Inflammatory macrophage (primary cell): Measurements from ENCODE around the gene ELMO1.

ENCODE experiments used
- DNase-seq, 2 donors: peaks; one replicate each; pipeline ENCODE4 v3.0.0-alpha.2; 2020 to 2022

Gene ELMO1

GRCh38 chr7:37408291-37409228 is 40.1 kb downstream of the ELMO1 start:
- peak; percentile 40 for DNase-seq

- DNase-seq: no peak
Measured at GRCh38 chr7:37405603-37406122, 43.0 kb downstream of the ELMO1 start.

DNA sequence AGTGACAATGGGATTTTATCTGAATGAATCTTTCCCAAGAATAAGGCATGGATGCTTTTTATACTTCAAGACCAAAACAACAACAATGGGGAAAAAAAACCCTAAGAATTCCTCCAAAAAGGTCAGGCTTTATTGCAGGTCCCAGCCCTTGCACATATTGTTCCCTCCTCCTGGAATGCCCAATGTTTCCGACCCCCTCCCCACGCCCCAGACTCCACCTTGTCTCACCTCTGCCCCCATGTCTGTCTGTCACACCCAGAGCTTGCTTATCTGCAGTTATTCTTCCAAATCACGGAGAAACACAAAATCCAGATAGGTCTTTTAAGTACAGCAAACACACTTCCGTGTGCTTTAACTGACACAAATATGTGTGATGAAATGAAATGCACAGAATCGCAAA is 43.5 kb downstream of the ELMO1 start:
- DNase-seq: no peak

DNA sequence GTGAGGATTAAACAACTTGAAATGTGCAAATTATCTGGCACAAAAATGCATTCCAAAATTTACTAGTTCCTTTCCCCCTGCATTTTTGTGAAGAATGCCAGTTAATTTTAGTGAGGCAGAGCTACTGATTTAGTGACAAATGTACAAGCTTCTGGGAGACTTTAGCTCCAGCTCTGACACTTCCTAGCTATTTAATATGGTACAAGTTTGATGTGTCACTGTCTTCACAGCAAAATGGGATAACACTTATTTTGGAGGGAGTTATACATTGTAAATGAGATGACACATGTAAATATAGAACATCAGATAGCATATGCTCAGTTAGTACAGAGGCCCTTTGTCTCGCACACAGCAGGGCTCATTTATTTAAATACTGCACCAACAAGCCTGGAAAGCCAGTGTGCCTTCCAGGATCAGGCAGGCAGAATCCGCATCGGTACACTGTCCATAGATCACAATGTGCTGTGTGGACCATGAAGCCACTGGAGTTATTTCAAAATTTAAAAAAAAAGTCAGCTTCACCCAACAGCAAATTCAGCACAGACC is 48.7 kb downstream of the ELMO1 start:
- DNase-seq: no peak

GRCh38 chr7:37398403-37398802 is 50.3 kb downstream of the ELMO1 start:
- no peak for DNase-seq

- DNase-seq: no peak
Measured at GRCh38 chr7:37395618-37396259, 52.9 kb downstream of the ELMO1 start.

GRCh38 chr7:37394158-37394557 is 54.5 kb downstream of the ELMO1 start:
- no peak for DNase-seq

- no peak for DNase-seq
Measured at GRCh38 chr7:37393476-37393875, 55.2 kb downstream of the ELMO1 start.

GRCh38 chr7:37392673-37393017 is 56.0 kb downstream of the ELMO1 start:
- no peak for DNase-seq

DNA sequence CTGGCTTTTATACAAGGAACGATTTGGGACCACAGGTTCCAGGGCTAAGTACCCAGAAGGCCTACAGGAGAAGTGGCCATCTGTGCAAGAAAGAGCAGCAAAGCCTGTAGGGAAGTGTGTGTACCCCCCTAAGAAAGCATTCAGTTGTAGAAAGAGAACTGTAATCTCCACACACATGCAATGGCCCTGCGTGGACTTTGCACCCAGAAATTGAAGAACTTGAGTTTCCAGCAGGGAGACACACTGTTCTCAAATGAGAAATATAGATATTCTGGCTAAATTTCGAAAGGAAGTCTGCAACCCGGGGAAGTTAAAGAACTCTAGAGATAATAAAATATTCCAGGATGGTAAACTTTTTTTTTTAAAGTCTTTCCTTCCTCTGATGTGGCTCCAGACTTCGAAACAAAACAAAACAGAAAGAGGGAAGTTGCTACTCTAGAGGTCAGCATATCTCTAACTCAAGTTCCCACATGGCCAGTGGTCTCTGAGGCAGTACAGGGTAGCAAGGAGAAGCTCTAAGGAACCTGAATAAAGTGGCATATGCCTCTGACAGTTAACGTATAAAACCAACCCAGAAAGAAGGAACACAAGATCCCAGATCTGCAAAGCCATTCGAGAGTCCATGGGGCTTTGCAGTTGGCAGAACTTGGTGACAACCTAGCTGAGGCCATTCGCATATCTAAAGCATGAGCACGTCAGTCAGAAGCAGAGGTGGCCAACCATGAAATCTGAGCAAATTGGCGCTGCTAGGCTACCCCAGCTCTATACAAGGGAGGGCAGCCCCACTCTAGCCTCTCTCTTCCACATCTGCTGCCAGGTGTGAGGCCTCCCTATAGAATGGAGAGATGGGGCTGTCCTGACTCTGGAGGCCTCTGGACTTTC is 56.6 kb downstream of the ELMO1 start:
- DNase-seq: peak; percentile 69 to 70

DNA sequence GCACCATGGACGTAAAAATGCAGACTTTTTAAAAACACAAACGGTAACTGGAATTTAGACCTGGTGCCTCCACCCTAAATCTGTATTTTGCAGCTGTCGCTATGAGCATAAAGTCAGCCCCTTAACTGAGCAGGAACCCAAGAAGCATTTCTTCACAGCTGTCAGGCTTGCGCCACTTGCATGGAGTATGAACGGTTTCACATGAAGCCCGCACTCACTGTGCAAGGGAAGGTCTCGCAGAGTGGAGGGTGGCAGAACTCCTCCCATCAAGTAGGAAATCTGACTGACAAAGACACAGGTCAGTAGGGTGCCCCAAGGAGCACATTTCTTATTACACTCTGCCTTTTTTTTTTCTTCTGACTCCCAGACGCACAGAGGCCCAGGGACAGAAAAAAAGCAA is 58.5 kb downstream of the ELMO1 start:
- DNase-seq: peak; percentile 77 to 81

GRCh38 chr7:37388811-37389210 is 59.9 kb downstream of the ELMO1 start:
- DNase-seq: no peak

DNA sequence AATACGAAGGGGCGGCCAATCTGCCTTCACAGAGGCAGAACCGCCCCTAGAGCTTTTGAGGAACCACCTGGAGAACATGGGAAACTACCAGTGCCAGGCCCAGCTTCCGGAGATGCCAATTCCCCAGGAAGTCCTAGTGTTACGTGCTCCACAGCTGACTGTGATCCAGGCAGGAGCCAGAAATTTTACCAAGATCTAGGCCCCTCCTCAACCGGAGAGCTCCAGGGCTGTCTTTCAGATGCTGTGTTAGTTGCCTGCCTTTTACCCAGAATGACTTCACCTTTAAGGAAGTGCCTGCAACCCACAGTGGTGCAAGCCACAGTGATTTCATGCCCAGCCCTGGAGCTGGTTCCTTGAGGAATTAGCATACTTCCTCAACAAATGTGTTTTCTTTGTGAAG is 62.9 kb downstream of the ELMO1 start:
- peak; percentile 89 to 92 for DNase-seq

DNA sequence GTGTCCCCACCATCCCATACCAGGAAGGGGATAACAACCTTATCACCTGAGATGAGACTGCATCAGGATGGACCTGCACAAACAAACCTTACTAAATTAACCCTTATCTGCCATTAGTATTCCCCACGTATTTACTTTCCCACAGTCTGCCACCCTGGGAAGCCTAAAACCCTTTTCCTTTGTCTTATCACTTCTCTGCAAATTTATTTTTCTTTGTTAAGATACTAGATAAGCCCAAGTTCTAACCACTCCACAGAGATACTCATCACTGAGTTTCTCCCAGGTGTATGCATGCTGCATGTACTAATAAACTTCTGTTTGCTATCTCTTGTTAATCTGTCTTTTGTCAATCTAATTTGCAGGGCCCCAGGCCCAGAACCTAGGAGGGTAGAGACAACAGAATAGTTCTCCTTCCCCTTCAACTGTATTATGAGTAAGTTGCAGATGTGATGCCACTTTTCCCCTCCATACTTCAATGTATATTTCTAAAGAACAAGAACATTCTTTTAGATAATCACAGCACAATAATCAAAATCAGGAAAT is 66.0 kb downstream of the ELMO1 start:
- no peak for DNase-seq

DNA sequence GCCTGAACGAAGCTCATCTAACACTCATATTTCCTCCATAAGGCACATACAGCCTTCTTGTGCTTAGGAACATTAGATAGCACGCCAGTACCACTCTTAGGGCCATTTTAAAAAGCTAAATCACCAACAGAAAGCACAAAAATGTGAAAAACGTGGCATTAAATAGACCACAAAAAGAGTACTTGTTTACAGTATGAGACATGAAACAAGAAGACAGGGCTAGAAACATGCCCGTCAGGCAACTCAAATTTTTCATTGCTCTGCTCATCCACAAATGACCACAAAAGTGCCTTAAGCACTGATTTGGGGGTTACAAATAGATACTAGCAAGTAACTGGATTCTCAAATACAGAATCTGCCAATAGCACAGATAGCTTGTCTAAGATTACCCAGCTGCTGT is 67.8 kb downstream of the ELMO1 start:
- DNase-seq: no peak

GRCh38 chr7:37379546-37380277 is 69.0 kb downstream of the ELMO1 start:
- DNase-seq: no peak

DNA sequence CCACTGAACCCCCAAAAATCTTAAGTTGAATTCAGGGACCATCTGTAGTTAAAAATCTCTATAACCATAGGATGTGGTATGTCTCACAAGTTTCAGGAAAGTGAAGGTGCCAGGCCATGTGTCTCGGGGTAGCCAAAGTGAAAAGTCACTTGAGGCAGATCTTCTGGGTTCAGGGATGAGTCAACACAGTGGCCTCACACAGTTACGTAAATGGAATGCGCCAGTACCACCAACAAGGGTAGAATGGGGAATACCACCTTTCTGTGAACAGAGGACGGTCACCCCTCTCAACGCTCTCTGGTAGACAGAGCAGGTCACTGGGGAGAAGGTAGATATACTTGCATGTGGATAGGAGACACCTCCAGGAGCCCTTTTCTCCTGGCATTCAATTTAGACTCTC is 71.4 kb downstream of the ELMO1 start:
- no peak for DNase-seq

DNA sequence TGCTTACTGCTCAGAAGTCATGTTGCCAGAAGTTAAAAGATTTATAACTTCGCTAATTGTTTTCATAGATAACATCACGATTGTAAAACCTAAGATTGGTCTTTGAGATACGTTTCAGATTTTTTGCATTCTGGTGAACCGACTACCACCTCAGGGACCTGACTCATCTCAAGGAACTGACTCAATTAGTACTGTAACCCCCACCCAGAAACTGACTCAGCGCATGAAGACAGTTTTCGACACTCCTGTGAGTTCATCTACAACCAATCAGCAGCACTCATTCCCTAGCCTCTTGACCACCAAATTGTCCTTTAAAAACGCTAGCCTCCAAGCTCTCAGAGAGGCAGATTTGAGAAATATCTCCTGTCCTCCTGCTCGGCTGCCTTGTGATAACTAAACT is 72.3 kb downstream of the ELMO1 start:
- DNase-seq: peak; percentile 22 to 40

GRCh38 chr7:37372750-37373149 is 75.9 kb downstream of the ELMO1 start:
- DNase-seq: no peak

- no peak for DNase-seq
Measured at GRCh38 chr7:37371755-37372154, 76.9 kb downstream of the ELMO1 start.

DNA sequence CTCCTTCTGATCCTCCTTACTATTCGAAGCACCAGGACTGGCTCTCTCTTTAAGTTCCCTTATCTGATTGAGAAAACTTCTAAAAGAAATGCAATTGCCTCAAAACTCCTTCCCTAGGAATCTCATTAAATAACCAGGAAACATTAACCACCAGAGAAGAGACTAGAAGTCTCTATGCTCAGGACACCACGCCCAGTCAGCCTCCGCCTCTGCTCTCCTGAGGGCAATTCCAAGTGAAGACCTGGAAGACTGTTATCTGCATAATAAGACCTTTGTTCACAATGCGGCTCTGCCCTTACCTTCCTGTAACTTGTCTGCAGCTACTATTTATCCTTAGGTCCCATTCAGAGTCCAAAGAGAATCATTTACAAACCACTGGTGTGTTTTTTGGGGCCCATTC is 78.8 kb downstream of the ELMO1 start:
- DNase-seq: no peak

DNA sequence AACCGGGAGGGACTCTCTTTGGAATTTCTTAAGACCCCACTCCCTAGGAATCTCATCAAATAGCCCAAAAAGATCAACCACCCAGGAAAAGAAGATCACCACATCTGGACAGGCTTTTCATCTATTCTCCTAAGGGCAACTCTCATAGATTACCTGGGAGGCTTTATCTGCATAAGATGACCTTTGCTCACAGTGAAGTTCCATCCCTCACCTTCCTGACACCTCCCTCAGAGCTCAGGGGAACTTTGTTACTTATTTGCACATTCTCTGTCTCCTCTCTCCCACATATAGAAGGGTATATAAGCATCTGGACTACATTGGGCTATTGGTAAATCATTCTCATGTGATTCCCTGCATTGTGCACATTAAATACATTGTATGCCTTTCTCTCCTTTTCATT is 80.1 kb downstream of the ELMO1 start:
- DNase-seq: no peak
